ENCODE measurements around the gene KPNA2. TPM values are rescaled to one million over a fixed set of nuclear protein-coding genes. Genes with fewer than 3 reads are reported as not detected.
"Not testable (repeated sequence)": the region's sequence is repeated elsewhere in the genome, so short reads cannot be mapped to it uniquely, and the experiment has no call there.

KPNA2 gene
- total RNA-seq, 1 donor from 2014 or later: 104 TPM

DNA sequence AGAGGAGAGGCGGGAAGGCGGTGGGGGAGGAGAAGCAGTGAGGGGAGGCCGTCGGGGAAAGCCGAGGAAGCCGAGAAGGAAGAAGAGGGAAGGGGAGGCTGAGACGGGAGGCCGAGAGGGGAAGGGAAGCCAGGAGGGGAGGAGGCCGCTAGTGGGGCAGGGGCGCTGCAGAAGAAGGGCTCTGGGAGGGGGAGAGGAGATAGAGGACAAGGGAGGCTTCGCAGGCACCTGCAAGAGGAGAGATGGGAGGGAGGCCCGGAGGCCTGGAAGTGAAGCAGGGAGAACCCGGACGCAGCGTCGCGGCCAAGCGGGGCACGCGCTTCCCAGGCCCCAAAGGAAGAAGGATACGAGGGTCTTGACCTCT, 41.6 kb upstream of the KPNA2 start:
- TF ChIP-seq, protein P1, sequence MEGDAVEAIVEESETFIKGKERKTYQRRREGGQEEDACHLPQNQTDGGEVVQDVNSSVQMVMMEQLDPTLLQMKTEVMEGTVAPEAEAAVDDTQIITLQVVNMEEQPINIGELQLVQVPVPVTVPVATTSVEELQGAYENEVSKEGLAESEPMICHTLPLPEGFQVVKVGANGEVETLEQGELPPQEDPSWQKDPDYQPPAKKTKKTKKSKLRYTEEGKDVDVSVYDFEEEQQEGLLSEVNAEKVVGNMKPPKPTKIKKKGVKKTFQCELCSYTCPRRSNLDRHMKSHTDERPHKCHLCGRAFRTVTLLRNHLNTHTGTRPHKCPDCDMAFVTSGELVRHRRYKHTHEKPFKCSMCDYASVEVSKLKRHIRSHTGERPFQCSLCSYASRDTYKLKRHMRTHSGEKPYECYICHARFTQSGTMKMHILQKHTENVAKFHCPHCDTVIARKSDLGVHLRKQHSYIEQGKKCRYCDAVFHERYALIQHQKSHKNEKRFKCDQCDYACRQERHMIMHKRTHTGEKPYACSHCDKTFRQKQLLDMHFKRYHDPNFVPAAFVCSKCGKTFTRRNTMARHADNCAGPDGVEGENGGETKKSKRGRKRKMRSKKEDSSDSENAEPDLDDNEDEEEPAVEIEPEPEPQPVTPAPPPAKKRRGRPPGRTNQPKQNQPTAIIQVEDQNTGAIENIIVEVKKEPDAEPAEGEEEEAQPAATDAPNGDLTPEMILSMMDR (IDR thresholded peaks at IDR 0.05; ENCODE audit: unreplicated experiment): no peak
- Mint-ChIP-seq H3K36me3 (ENCODE audit: low read depth, unreplicated experiment) (no peaks in the 10 kb centered on the region), H3K4me3 (ENCODE audit: unreplicated experiment) (peak overlapping the region; percentile 82), H3K27ac (ENCODE audit: unreplicated experiment) (no peak overlapping the region), H3K9me3 (ENCODE audit: unreplicated experiment) (no peaks in the 10 kb centered on the region), H3K4me1 (ENCODE audit: unreplicated experiment) (peaks cover 14% of the 10 kb centered on the region), H3K27me3 (ENCODE audit: unreplicated experiment) (peaks cover 10% of the 10 kb centered on the region)
- DNase-seq (ENCODE audit: low spot score): no peak

GRCh38 chr17:67994817-67995569, 40.5 kb upstream of the KPNA2 start:
- Mint-ChIP-seq H3K4me3 (ENCODE audit: unreplicated experiment) (peak overlapping the region; percentile 87), H3K36me3 (ENCODE audit: low read depth, unreplicated experiment) (no peaks in the 10 kb centered on the region), H3K4me1 (ENCODE audit: unreplicated experiment) (peaks cover 14% of the 10 kb centered on the region), H3K9me3 (ENCODE audit: unreplicated experiment) (no peaks in the 10 kb centered on the region), H3K27ac (ENCODE audit: unreplicated experiment) (no peak overlapping the region), H3K27me3 (ENCODE audit: unreplicated experiment) (peaks cover 10% of the 10 kb centered on the region)
- TF ChIP-seq, protein P1 (IDR thresholded peaks at IDR 0.05; ENCODE audit: unreplicated experiment): no peak
- DNase-seq (ENCODE audit: low spot score): no peak

GRCh38 chr17:67995570-67996263, 39.8 kb upstream of the KPNA2 start:
- Mint-ChIP-seq H3K27ac (ENCODE audit: unreplicated experiment) (no peak overlapping the region), H3K9me3 (ENCODE audit: unreplicated experiment) (no peaks in the 10 kb centered on the region), H3K4me3 (ENCODE audit: unreplicated experiment) (peak overlapping the region; percentile 88), H3K36me3 (ENCODE audit: low read depth, unreplicated experiment) (no peaks in the 10 kb centered on the region), H3K4me1 (ENCODE audit: unreplicated experiment) (peaks cover 14% of the 10 kb centered on the region), H3K27me3 (ENCODE audit: unreplicated experiment) (peaks cover 10% of the 10 kb centered on the region)
- DNase-seq (ENCODE audit: low spot score): peak; percentile 12
- TF ChIP-seq, protein P1 (IDR thresholded peaks at IDR 0.05; ENCODE audit: unreplicated experiment): no peak

DNA sequence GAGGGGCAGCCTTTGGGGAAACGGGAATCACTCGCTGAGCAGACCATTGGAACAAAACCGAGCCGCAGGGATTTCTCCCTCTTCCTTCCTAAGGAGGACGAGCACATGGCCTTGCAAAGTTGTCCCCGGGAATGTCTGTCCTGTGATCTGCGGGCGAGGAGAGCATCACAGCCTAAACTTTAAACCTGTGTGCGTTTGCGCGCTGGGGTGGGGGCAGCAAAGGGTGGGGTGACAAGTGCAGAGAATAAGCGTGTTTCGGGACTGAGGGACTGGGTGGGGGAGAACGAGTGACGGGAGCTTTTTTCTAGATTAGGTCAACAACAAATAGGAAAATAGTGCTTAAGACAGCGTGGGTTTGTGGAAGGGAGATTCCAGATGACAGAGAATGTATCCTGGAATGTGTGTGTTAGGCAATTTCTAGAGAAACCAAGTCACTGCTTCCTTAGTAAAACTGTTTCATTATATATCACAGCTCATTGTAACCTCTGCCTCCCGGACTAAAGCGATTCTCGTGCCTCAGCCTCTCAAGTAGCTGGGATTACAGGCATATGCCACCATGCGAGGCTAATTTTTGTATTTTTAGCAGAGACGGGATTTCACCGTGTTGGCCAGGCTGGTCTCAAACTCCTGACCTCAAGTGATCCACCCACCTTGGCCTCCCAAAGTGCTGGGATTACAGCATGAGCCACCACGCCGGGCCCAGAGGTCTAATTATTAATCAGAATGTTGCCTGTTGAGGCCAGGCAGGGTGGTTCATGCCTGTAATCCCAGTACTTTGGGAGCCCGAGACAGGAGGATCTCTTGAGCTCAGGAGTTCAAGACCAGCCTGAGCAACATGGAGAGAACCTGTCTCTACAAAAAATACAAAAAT, 39.0 kb upstream of the KPNA2 start, which contains the start of gene C17orf58:
TSS of gene C17orf58 (minus strand) at position 169 of the 871 bp plus-strand sequence. CDS start 271 bp downstream, outside the sequence.
- not testable (repeated sequence) for DNase-seq (ENCODE audit: low spot score); H3K27ac Mint-ChIP-seq (ENCODE audit: unreplicated experiment); H3K36me3 Mint-ChIP-seq (ENCODE audit: low read depth, unreplicated experiment); H3K9me3 Mint-ChIP-seq (ENCODE audit: unreplicated experiment)
- Mint-ChIP-seq H3K4me3 (ENCODE audit: unreplicated experiment) (peak within 1 kb of the TSS; percentile 88), H3K4me1 (ENCODE audit: unreplicated experiment) (peaks cover 14% of the 10 kb centered on the region), H3K27me3 (ENCODE audit: unreplicated experiment) (peaks cover 10% of the 10 kb centered on the region)

GRCh38 chr17:67998466-67998865, 37.1 kb upstream of the KPNA2 start:
- no peak for DNase-seq (ENCODE audit: low spot score)
- Mint-ChIP-seq H3K27ac (ENCODE audit: unreplicated experiment) (no peak overlapping the region), H3K27me3 (ENCODE audit: unreplicated experiment) (peaks cover 6% of the 10 kb centered on the region), H3K4me3 (ENCODE audit: unreplicated experiment) (no peak overlapping the region), H3K9me3 (ENCODE audit: unreplicated experiment) (no peaks in the 10 kb centered on the region), H3K36me3 (ENCODE audit: low read depth, unreplicated experiment) (no peaks in the 10 kb centered on the region), H3K4me1 (ENCODE audit: unreplicated experiment) (peaks cover 14% of the 10 kb centered on the region)
- TF ChIP-seq, protein P1 (IDR thresholded peaks at IDR 0.05; ENCODE audit: unreplicated experiment): no peak
